ENCODE data around the gene TUBA4B.

DNA sequence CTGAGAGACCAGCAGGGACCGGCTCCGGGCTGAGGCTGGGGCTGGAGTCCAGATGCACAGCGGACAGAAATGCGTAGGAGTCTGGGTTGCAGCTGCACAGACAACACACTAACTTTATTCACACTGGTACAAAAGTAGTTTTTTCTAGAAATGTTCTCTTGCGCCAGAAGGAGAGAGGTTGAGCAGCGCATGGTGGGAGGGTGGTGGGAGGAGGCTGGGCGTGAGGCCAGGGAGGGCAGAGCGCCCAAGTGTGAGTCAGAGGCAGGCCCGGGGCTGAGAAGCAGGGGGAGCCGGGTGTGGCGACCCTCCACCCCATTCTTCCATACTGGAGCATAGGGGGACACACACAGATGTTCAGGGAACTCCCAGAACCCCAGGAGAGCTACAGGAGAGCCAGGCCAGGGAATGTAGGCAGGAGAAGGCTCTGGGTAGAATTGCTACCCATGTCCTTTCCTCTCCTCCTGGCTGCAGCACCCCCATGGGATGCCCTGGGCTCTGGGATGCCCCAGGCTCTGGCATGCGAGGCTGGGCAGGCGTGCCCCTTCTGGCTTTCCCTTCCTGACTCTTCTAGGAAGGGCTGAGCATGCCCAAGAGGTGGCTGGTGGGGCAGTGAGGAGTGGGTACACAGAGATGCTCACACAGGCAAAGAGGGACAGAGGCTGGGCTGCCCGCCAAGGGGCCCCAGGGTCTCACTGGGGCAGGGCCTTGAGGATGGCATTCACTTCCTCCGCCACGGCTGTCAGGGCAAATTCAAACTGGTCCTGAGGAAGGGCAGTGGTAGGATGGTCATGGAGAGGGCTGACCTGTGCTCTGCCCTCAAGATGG lies 36.7 kb downstream of the TUBA4B start:
- TF ChIP-seq, protein P1, sequence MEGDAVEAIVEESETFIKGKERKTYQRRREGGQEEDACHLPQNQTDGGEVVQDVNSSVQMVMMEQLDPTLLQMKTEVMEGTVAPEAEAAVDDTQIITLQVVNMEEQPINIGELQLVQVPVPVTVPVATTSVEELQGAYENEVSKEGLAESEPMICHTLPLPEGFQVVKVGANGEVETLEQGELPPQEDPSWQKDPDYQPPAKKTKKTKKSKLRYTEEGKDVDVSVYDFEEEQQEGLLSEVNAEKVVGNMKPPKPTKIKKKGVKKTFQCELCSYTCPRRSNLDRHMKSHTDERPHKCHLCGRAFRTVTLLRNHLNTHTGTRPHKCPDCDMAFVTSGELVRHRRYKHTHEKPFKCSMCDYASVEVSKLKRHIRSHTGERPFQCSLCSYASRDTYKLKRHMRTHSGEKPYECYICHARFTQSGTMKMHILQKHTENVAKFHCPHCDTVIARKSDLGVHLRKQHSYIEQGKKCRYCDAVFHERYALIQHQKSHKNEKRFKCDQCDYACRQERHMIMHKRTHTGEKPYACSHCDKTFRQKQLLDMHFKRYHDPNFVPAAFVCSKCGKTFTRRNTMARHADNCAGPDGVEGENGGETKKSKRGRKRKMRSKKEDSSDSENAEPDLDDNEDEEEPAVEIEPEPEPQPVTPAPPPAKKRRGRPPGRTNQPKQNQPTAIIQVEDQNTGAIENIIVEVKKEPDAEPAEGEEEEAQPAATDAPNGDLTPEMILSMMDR (conservative IDR thresholded peaks at IDR 0.05 in 1 of 2, IDR thresholded peaks at IDR 0.05 in 1 of 2; ENCODE audit: extremely low read depth in 1 of 2, insufficient read depth in 1 of 2, low read depth in 1 of 2, low read length in 2 of 2): no peak
- no peak for TF ChIP-seq EZH2 (IDR thresholded peaks at IDR 0.05; ENCODE audit: borderline replicate concordance, low read length)

Measured in mammary epithelial cell (primary cell).